SK-N-SH (cell line): Measurements from ENCODE around the gene NARS2.

Experiments
- MAX ChIP-seq: IDR thresholded peaks from 2 replicates; pipeline ENCODE4 v1.4.0; 2012; ENCODE audit warnings: low read depth
- POLR2AphosphoS5 ChIP-seq: IDR thresholded peaks from 2 replicates; pipeline ENCODE4 v1.6.1; 2012; ENCODE audit warnings: low read depth, low read length
- REST ChIP-seq: IDR thresholded peaks from 2 replicates; pipeline ENCODE4 v1.6.1; 2012; ENCODE audit warnings: mild to moderate bottlenecking, low read depth, low read length, moderate library complexity
- USF1 ChIP-seq: IDR thresholded peaks from 2 replicates; pipeline ENCODE4 v1.4.0; 2012; ENCODE audit warnings: low read depth, borderline replicate concordance
- TF ChIP-seq, protein P1 (sequence below): fragments of 200-600 bp; sonication (generic); IDR thresholded peaks from 2 replicates; pipeline ENCODE4 v1.6.1; 2017; ENCODE audit warnings: antibody characterized with exemption, mild to moderate bottlenecking, moderate library complexity

DNA sequence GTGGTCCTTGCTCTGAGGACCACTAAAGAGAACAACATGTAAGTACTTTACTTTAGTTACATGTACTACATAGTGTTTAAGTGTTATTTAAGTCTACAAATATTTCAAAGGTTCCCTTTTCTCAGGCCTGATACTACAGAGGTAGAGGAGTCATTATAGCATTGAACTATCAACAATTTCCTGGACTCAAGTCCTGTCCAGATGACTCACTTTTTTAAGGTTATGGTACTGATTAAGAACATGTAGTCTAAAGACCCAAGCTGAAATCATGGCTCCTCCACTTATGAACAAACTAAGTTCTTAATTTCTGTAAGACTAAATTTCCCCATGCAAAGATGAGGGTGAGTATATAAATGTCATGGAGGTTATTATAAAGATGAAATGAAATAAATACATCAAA is 74.7 kb downstream of the NARS2 start:
- TF ChIP-seq POLR2AphosphoS5, result no peak
- TF ChIP-seq, protein P1, sequence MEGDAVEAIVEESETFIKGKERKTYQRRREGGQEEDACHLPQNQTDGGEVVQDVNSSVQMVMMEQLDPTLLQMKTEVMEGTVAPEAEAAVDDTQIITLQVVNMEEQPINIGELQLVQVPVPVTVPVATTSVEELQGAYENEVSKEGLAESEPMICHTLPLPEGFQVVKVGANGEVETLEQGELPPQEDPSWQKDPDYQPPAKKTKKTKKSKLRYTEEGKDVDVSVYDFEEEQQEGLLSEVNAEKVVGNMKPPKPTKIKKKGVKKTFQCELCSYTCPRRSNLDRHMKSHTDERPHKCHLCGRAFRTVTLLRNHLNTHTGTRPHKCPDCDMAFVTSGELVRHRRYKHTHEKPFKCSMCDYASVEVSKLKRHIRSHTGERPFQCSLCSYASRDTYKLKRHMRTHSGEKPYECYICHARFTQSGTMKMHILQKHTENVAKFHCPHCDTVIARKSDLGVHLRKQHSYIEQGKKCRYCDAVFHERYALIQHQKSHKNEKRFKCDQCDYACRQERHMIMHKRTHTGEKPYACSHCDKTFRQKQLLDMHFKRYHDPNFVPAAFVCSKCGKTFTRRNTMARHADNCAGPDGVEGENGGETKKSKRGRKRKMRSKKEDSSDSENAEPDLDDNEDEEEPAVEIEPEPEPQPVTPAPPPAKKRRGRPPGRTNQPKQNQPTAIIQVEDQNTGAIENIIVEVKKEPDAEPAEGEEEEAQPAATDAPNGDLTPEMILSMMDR, result no peak
- TF ChIP-seq REST, result no peak
- no peak for TF ChIP-seq USF1
- no peak for TF ChIP-seq MAX
